ENCODE data around the gene TIMMDC1. TPM values are rescaled to one million over a fixed set of nuclear protein-coding genes. Genes with fewer than 3 reads are reported as not detected.

Gene TIMMDC1
- total and polyA plus RNA-seq, 7 donors = 98.8 to 311 (median 183) TPM

DNA sequence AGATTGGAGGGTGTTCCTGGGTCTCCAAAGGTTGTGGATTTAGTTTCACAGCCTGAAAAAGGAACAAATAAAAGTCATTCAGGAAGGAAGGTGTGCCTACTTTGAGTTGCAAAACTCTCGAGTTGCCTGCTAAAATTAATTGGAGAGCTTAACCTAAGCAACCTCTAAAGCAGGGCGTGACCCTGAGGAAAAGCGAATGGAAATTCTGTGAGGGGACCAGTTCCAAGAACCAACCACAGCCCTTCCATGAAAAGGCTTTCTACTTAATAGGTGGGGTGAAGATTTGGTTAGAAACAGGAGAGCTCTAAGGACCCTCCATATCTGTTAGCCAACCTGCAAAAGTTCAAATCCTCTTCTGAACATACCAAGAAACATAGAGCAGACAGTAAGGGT is 59.5 kb downstream of the TIMMDC1 start:
- no peaks in the 10 kb centered on the region for H3K4me1 ChIP-seq
- H3K9me3 ChIP-seq = no peaks in the 10 kb centered on the region
- no peak for TF ChIP-seq CTCF (IDR thresholded peaks at IDR 0.05)
- no peak overlapping the region for H3K27ac ChIP-seq
- no peak for ATAC-seq
- DNase-seq = no peak
- no peaks in the 10 kb centered on the region for H3K27me3 ChIP-seq (ENCODE audit: insufficient read depth in 3 of 3, low read length in 2 of 3)
- 68 to 70% (median 69%) methylated on average over 3 of the region's 3 CpGs for WGBS, 3 donors
- no peaks in the 10 kb centered on the region for H3K36me3 ChIP-seq (ENCODE audit: insufficient read depth in 1 of 2, low read depth in 1 of 2)
- intact Hi-C loops (cut with DNase I) = no loop called here
- H3K4me3 ChIP-seq = no peak overlapping the region

DNA sequence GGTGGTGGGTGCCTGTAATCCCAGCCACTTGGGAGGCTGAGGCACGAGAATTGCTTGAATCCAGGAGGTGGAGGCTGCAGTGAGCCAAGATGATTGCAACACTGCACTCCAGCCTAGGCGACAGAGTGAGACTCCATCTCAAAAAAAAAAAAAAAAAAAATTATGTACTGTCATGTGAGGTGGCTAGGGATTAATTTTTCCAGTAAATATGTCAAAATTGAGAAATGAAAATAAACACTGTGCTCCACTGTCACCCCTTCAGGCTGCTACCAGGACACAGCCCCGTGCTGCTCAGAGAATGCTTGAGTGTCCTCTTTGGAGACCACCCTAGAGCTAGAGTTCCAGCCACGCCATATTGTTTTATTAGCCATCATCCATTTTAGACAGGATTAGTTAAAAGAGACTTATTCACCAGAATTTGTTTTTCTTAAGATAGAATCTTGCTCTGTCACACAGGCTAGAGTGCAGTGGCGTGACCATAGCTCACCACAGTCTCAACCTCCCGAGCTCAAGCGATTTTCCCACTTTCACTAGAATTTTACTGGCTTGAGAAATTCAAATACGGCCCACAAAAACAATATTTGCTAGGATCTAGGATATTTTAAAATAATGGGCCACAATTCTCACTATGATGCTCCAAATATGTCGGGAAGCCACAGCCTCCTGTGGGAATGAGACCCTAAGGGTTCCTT is 60.4 kb downstream of the TIMMDC1 start:
- Histone ChIP-seq H3K4me1 (no peaks in the 10 kb centered on the region), H3K9me3 (no peaks in the 10 kb centered on the region), H3K27me3 (ENCODE audit: insufficient read depth in 3 of 3, low read length in 2 of 3) (no peaks in the 10 kb centered on the region), H3K27ac (no peak overlapping the region), H3K4me3 (no peak overlapping the region), H3K36me3 (ENCODE audit: insufficient read depth in 1 of 2, low read depth in 1 of 2) (no peaks in the 10 kb centered on the region)
- ATAC-seq = no peak
- TF ChIP-seq CTCF (IDR thresholded peaks at IDR 0.05) = no peak
- intact Hi-C loops (cut with DNase I) = no loop called here
- DNase-seq = no peak
- 91 to 92% (median 92%) methylated on average over 9 of the region's 9 CpGs for WGBS, 3 donors

GRCh38 chr3:119559441-119559963 is 61.2 kb downstream of the TIMMDC1 start, which contains the start of gene CD80:
Gene CD80, minus strand, starts transcription at chr3:119559614. Its CDS starts 1,886 bp downstream, at chr3:119557728.
- DNase-seq = peak; percentile 28 to 54
- intact Hi-C loops (cut with DNase I) = no loop called here
- H3K36me3 ChIP-seq (ENCODE audit: insufficient read depth in 1 of 2, low read depth in 1 of 2) = no peaks in the 10 kb centered on the region
- ATAC-seq = peak in 3 of 4 donors; percentile 33 to 67 (median 57)
- TF ChIP-seq CTCF (IDR thresholded peaks at IDR 0.05) = no peak
- no peak within 1 kb of the TSS for H3K4me3 ChIP-seq
- WGBS, 3 donors = 38 to 42% (median 42%) methylated on average over 7 of the region's 7 CpGs
- no peaks in the 10 kb centered on the region for H3K4me1 ChIP-seq
- H3K27me3 ChIP-seq (ENCODE audit: insufficient read depth in 3 of 3, low read length in 2 of 3) = no peaks in the 10 kb centered on the region
- no peak within 1 kb of the TSS for H3K27ac ChIP-seq
- no peaks in the 10 kb centered on the region for H3K9me3 ChIP-seq

- Histone ChIP-seq H3K27ac (no peak overlapping the region), H3K4me3 (no peak overlapping the region), H3K4me1 (no peaks in the 10 kb centered on the region), H3K9me3 (no peaks in the 10 kb centered on the region), H3K36me3 (ENCODE audit: insufficient read depth in 1 of 2, low read depth in 1 of 2) (no peaks in the 10 kb centered on the region), H3K27me3 (ENCODE audit: insufficient read depth in 3 of 3, low read length in 2 of 3) (no peaks in the 10 kb centered on the region)
- 86 to 93% (median 90%) methylated on average over 5 of the region's 5 CpGs for WGBS, 3 donors
- intact Hi-C loops (cut with DNase I) = no loop called here
- ATAC-seq = peak in 1 of 4 donors; percentile 37
- no peak for DNase-seq
- TF ChIP-seq CTCF (IDR thresholded peaks at IDR 0.05) = no peak
These were observed 61.8 kb downstream of the TIMMDC1 start for GRCh38 chr3:119560160-119560559.

Measured in psoas muscle (tissue), 8 donors.